ENCODE results near the gene ERC2.
A peak's percentile ranks its signal among the peaks of the same experiment; 100 is the strongest.

ERC2 gene

GRCh38 chr3:56375654-56376053 lies 92.6 kb downstream of the ERC2 start:
- no peak for DNase-seq
- intact Hi-C loops (cut with DNase I): no loop called here

- DNase-seq: no peak
- intact Hi-C loops (cut with DNase I): no loop called here
These were observed 94.9 kb downstream of the ERC2 start for GRCh38 chr3:56373386-56373785.

- peak in 25 of 42 donors; percentile 3 to 73 (median 40) for DNase-seq
These were observed 97.1 kb downstream of the ERC2 start for GRCh38 chr3:56370991-56371775.

GRCh38 chr3:56369914-56370313 lies 98.4 kb downstream of the ERC2 start:
- intact Hi-C loops (cut with DNase I): no loop called here
- no peak for DNase-seq

More at GRCh38 chr3:56370991-56371775, 97.1 kb downstream of the ERC2 start:
- intact Hi-C loops (cut with DNase I): no loop called here

GRCh38 chr3:56368846-56369245 lies 99.4 kb downstream of the ERC2 start:
- intact Hi-C loops (cut with DNase I): no loop called here
- DNase-seq: peak in 14 of 42 donors; percentile 8 to 70 (median 34)

GRCh38 chr3:56366641-56367162 lies 101.6 kb downstream of the ERC2 start:
- intact Hi-C loops (cut with DNase I): no loop called here
- peak in 1 of 42 donors; percentile 11 for DNase-seq

- peak in 2 of 42 donors; percentile 7 to 12 for DNase-seq
- intact Hi-C loops (cut with DNase I): no loop called here
These were observed 102.2 kb downstream of the ERC2 start for GRCh38 chr3:56365905-56366640.

- intact Hi-C loops (cut with DNase I): no loop called here
- DNase-seq: no peak
These were observed 103.6 kb downstream of the ERC2 start for GRCh38 chr3:56364665-56365064.

GRCh38 chr3:56363720-56364119 lies 104.5 kb downstream of the ERC2 start:
- no peak for DNase-seq

GRCh38 chr3:56361731-56362130 lies 106.5 kb downstream of the ERC2 start:
- intact Hi-C loops (cut with DNase I): no loop called here
- DNase-seq: no peak

More at GRCh38 chr3:56363720-56364119, 104.5 kb downstream of the ERC2 start:
- intact Hi-C loops (cut with DNase I): no loop called here

GRCh38 chr3:56357266-56357665 lies 111.0 kb downstream of the ERC2 start:
- DNase-seq: no peak
- intact Hi-C loops (cut with DNase I): no loop called here

GRCh38 chr3:56356808-56357207 lies 111.5 kb downstream of the ERC2 start:
- intact Hi-C loops (cut with DNase I): no loop called here
- DNase-seq: no peak

- DNase-seq: no peak
- intact Hi-C loops (cut with DNase I): no loop called here
These were observed 112.6 kb downstream of the ERC2 start for GRCh38 chr3:56355570-56356185.

GRCh38 chr3:56351537-56351936 lies 116.7 kb downstream of the ERC2 start:
- no peak for DNase-seq

GRCh38 chr3:56347219-56347871 lies 120.9 kb downstream of the ERC2 start:
- intact Hi-C loops (cut with DNase I): loop anchor here (5.0 kb wide), 1 partner anchor 100 kb away; no protein-coding TSS in a partner anchor

More at GRCh38 chr3:56351537-56351936, 116.7 kb downstream of the ERC2 start:
- intact Hi-C loops (cut with DNase I): no loop called here

GRCh38 chr3:56342475-56342874 lies 125.8 kb downstream of the ERC2 start:
- peak in 14 of 42 donors; percentile 7 to 62 (median 26) for DNase-seq
- intact Hi-C loops (cut with DNase I): no loop called here

More at GRCh38 chr3:56347219-56347871, 120.9 kb downstream of the ERC2 start:
- peak; percentile 23 to 94 (median 80) for DNase-seq

GRCh38 chr3:56339671-56340070 lies 128.6 kb downstream of the ERC2 start:
- DNase-seq: no peak
- intact Hi-C loops (cut with DNase I): no loop called here

- intact Hi-C loops (cut with DNase I): no loop called here
- no peak for DNase-seq
These were observed 129.0 kb downstream of the ERC2 start for GRCh38 chr3:56339244-56339643.

GRCh38 chr3:56336023-56336422 lies 132.2 kb downstream of the ERC2 start:
- no peak for DNase-seq
- intact Hi-C loops (cut with DNase I): no loop called here

Measured in head of caudate nucleus (tissue), 42 donors.